Stimulated activated naive CD8-positive, alpha-beta T cell treated with anti-CD3 and anti-CD28 coated beads, Interleukin-15, Interleukin-2, amounts not matched to agents 100 ng/mL and 50 ng/mL, for 24 hours (primary cell): ENCODE data around the gene LIPC.

ENCODE experiments used
- H3K27ac Mint-ChIP-seq: one replicate; pipeline ENCODE4 v1.8.0; 2021; ENCODE audit warnings: mild to moderate bottlenecking, mixed read lengths
- H3K27me3 Mint-ChIP-seq: one replicate; pipeline ENCODE4 v1.8.0; 2021; ENCODE audit warnings: mixed read lengths
- H3K36me3 Mint-ChIP-seq: one replicate; pipeline ENCODE4 v1.8.0; 2021; ENCODE audit warnings: low read depth, mixed read lengths
- H3K4me1 Mint-ChIP-seq: one replicate; pipeline ENCODE4 v1.8.0; 2021; ENCODE audit warnings: low read depth, mixed read lengths
- H3K4me3 Mint-ChIP-seq: one replicate; pipeline ENCODE4 v1.8.0; 2021; ENCODE audit warnings: mild to moderate bottlenecking, mixed read lengths
- H3K9me3 Mint-ChIP-seq: one replicate; pipeline ENCODE4 v1.8.0; 2021; ENCODE audit warnings: mixed read lengths

The LIPC gene

DNA sequence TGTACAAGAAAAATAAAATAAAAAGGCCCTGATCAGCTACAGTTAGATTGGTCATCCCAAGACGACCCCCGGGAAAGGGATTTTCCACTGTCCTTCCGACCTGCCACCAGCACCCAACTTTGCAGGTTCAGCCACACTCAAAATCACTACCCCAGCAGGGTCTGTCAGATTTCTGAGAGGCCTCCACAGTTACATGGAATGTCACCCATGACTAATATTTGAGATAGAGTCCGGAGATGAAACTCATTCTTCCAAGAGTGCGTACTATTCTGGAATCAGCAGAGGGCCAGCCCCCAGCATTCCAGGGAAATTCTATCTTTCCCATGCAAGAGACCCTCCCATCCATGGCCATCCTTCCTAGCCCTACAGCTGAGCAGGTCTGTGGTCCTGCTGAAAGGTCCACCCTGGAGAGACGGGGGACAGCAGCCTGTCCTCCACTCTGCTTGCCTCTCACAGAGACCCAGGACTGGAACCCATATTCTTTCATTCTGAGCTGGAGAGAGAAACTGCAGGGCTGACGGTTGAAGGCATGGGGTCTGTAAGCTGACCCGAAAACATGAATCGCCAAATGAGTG, 5.8 kb downstream of the LIPC start:
- peaks cover 31% of the 10 kb centered on the region for H3K4me1 Mint-ChIP-seq
- H3K27me3 Mint-ChIP-seq: no peaks in the 10 kb centered on the region
- H3K4me3 Mint-ChIP-seq: no peak overlapping the region
- H3K27ac Mint-ChIP-seq: no peak overlapping the region
- H3K9me3 Mint-ChIP-seq: no peaks in the 10 kb centered on the region
- no peaks in the 10 kb centered on the region for H3K36me3 Mint-ChIP-seq

DNA sequence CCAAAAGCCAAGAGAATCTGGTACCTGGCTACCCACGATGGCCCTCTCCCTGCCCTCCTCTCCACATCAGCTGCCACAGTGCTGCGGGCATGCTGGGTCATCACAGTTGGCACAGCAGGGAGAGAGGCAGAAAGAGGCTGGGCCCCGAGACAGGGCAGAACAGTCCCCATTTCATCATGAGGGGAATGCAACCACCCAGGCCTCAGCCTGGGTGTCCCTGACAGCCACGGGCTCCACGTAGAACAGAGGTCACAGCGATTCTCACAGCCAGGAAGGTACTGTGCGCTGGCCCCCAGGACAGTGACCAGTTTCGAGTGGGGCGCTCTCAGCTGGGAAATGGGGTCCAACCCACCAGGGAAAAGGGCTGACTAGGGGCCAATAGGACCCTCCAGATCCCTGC, 6.3 kb downstream of the LIPC start:
- no peaks in the 10 kb centered on the region for H3K36me3 Mint-ChIP-seq
- H3K27ac Mint-ChIP-seq: no peak overlapping the region
- peaks cover 31% of the 10 kb centered on the region for H3K4me1 Mint-ChIP-seq

DNA sequence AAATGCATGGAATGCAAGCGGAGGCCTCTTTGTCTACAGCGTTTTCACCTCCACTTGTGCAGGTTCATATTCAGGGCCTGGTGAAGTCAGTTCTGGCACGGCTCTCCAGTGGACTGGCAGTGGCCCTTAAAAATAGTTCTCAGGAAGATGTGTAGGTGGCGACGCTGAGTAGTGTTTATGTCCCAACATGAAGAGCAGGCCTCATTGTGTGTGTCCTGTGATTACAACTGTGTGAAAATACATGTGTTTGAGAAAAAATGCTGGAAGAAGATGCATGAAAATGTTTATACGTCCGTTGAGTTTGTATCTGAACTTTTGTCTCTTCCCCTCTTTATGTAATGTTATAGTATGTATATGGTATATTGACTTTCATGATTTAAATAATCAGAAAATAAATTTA, 7.2 kb downstream of the LIPC start:
- peak overlapping the region; percentile 12 for H3K27ac Mint-ChIP-seq
- H3K4me1 Mint-ChIP-seq: peaks cover 31% of the 10 kb centered on the region
- H3K36me3 Mint-ChIP-seq: no peaks in the 10 kb centered on the region
- no peak overlapping the region for H3K4me3 Mint-ChIP-seq
- no peaks in the 10 kb centered on the region for H3K27me3 Mint-ChIP-seq
- H3K9me3 Mint-ChIP-seq: no peaks in the 10 kb centered on the region

More for the DNA sequence above, 6.3 kb downstream of the LIPC start:
- Mint-ChIP-seq H3K4me3 (no peak overlapping the region), H3K9me3 (no peaks in the 10 kb centered on the region), H3K27me3 (no peaks in the 10 kb centered on the region)

DNA sequence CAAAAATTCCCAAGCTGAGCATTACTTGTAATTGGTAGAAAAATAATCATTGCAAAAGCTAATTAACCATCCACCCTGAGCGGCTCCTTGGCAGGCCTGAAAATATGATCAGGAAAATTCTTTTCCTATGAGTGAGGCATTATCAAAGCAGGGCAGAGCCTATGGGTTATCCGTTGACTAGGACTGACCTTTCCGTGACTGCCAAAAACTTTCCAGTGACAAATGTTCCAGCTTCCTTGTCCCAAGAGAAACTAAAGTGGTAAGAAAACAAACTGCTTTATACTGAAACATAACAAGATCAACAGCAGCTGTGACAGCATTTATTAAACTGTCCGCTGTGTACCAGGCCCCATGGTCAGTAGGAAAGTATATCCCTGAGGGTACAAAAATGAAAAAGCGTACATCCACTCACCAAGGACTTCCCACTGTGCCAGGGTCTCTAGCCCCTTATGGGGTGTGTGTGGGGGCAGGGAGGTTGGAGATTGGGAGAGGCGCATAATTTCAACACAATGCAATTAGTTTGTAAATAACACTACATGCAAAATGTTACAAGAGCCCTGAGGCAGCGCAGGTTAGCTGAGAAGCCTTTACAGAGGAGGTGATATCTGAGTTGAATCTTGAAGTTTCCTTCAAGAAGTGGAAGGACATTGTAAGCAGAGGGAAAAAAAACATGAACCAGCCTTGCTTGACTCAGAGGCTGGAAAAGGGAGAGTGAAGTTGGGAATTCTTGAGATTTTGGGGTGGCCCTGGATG, 8.5 kb downstream of the LIPC start:
- Mint-ChIP-seq H3K27me3 (no peaks in the 10 kb centered on the region), H3K4me1 (peaks cover 31% of the 10 kb centered on the region), H3K36me3 (no peaks in the 10 kb centered on the region), H3K4me3 (no peak overlapping the region), H3K27ac (peak overlapping the region; percentile 67), H3K9me3 (no peaks in the 10 kb centered on the region)

DNA sequence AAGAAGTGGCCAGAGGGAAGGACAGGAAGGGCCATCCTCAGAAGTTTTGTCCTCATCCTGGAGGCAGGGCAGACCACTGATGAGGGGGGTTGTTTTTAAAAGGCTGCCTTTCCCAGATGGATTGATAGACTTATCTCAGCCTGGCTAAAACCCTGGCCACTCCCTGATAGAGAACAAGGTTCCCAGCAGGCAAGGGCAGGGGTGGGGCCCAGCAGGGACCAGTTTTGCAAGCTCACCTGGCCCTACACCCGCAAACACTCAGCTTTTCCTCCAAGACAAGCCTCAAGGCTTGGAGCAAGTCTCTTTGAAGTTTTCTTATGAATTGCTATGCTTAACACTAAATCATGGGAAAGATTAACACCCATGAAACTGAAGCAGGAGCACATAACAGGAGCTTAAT, 9.1 kb downstream of the LIPC start:
- peaks cover 31% of the 10 kb centered on the region for H3K4me1 Mint-ChIP-seq
- peak overlapping the region; percentile 67 for H3K27ac Mint-ChIP-seq
- no peak overlapping the region for H3K4me3 Mint-ChIP-seq

DNA sequence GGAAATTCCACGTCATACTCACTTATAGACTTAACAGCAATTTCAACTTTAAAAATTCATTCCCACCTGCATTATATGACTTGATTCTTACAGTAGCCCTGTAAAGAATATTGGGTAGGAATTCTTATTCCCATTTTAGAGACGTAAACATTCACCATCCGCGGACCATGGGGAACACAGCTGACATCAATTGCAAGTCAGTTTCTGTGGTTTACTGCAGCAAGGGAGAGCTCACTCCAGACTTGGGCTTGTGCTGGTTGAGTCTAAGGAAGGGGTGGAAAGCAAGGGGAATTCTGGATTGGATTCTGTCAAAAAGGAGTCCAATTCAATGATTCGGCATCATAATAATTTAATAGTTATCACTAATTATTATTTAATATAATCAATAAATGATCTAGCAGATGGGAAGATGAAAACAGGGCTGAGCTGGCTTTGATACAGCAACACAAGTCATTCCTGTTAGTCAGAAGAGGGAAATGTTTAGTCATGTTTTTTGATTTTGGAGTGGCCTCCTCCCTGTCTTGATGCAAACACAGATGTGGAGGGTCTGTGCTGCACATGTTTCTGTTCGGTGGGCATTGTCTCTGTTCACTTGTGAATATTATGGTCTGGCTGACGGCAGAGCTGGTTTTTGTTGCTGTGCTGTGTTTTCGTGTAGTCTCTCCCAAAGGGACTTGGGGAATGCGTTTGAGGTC, 9.7 kb downstream of the LIPC start:
- H3K27ac Mint-ChIP-seq: peak overlapping the region; percentile 89
- H3K4me3 Mint-ChIP-seq: no peak overlapping the region

More for the DNA sequence above, 9.1 kb downstream of the LIPC start:
- H3K36me3 Mint-ChIP-seq: no peaks in the 10 kb centered on the region
- no peaks in the 10 kb centered on the region for H3K27me3 Mint-ChIP-seq
- H3K9me3 Mint-ChIP-seq: no peaks in the 10 kb centered on the region

DNA sequence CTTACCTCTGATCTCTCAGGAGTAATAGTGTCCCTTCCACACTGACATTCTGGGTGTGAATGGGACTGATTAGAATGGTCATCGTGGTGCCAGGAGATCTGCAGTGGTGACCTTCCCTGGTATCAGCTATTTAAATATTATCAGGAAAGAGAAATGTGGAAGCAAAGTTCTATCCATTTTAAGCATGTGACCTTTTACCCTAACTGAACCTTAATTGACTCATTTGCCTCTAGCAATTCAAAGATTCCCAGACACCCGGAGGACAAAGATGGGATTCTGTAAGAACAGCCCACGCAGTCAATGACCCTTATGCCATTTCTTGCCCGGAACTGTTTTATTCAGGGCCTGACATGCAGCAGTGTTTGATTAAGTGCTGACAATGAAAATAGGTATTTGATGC, 10.3 kb downstream of the LIPC start:
- H3K27me3 Mint-ChIP-seq: no peaks in the 10 kb centered on the region
- H3K27ac Mint-ChIP-seq: peak overlapping the region; percentile 89
- H3K9me3 Mint-ChIP-seq: no peaks in the 10 kb centered on the region
- peaks cover 33% of the 10 kb centered on the region for H3K4me1 Mint-ChIP-seq
- no peak overlapping the region for H3K4me3 Mint-ChIP-seq
- H3K36me3 Mint-ChIP-seq: no peaks in the 10 kb centered on the region

More for the DNA sequence above, 9.7 kb downstream of the LIPC start:
- peaks cover 31% of the 10 kb centered on the region for H3K4me1 Mint-ChIP-seq
- no peaks in the 10 kb centered on the region for H3K27me3 Mint-ChIP-seq
- no peaks in the 10 kb centered on the region for H3K9me3 Mint-ChIP-seq
- no peaks in the 10 kb centered on the region for H3K36me3 Mint-ChIP-seq

DNA sequence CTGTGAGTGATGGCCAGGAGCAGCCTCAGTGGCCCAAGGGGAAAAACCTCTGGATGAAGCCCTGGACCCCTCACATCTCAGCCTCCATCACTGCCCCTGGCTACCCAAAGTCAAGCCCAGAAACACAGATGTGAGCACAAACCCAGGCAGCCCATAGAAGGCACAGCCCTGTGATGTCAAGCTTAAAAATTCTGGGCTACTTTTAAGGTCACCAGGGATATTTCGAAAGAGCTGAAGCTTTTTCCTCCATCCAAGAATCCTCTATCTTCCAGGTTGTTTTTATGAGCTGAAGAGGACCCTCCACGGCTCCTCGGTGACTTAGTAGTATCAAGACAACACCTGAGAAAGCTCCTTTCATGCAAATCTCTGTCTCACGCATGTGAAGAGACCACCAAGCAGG, 11.5 kb downstream of the LIPC start:
- Mint-ChIP-seq H3K9me3 (no peaks in the 10 kb centered on the region), H3K27me3 (no peaks in the 10 kb centered on the region), H3K4me3 (no peak overlapping the region), H3K36me3 (no peaks in the 10 kb centered on the region), H3K27ac (peak overlapping the region; percentile 24), H3K4me1 (peaks cover 45% of the 10 kb centered on the region)

DNA sequence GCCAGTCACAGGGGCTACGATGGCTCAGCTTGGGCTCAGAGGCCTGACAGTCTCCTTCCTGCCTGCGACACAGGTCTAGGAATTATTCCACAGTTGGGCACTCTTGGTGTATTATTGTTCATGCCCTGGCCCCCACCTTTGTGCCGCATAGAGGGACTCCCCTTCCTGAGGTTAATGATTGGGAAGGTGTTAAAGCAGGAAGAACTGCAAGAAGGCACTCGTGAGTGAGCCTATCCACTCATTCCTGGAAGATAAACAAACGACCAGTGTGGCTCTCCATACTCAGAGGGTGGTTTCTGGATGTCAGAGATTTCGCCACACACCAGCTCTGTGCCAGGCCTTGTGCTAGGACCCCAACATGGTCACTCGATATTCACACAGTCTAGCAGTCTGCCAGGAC, 12.3 kb downstream of the LIPC start:
- Mint-ChIP-seq H3K27me3 (no peaks in the 10 kb centered on the region), H3K27ac (peak overlapping the region; percentile 10), H3K4me3 (no peak overlapping the region), H3K9me3 (no peaks in the 10 kb centered on the region), H3K36me3 (no peaks in the 10 kb centered on the region), H3K4me1 (peaks cover 46% of the 10 kb centered on the region)

DNA sequence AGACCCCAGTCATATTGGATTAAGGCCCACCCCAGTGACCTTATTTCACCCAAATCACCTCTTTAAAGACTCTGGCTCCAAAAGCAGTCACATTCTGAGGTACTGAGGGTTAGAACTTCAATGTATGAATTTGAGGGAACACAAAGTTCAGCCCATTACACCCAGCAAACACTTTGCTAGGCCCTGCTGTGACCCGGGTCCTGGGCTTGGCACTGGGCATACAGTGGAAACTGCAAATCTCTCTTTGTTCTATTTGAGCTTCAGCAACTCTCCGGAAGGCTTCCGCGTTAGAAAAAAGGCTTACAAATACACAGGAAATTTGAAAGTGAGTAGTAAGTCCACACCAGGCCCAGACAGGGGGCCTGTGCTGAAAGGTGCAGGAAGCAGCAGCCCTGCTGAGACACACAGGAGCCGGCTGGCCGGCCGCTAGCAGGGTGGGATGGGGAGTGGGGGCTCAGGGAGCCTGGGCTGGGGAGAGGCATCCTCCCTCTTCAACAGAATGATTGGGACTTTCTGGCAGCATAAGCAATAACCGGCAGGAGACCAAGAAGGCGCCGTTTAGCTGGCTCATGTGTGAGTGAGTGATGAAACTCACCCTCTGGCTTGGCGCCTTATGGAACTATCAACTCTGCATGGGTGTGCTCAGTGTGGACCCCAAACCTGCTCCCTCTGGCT, 13.0 kb downstream of the LIPC start:
- no peak overlapping the region for H3K27ac Mint-ChIP-seq
- H3K4me1 Mint-ChIP-seq: peaks cover 43% of the 10 kb centered on the region
- no peaks in the 10 kb centered on the region for H3K27me3 Mint-ChIP-seq
- no peaks in the 10 kb centered on the region for H3K36me3 Mint-ChIP-seq
- no peaks in the 10 kb centered on the region for H3K9me3 Mint-ChIP-seq
- H3K4me3 Mint-ChIP-seq: no peak overlapping the region

DNA sequence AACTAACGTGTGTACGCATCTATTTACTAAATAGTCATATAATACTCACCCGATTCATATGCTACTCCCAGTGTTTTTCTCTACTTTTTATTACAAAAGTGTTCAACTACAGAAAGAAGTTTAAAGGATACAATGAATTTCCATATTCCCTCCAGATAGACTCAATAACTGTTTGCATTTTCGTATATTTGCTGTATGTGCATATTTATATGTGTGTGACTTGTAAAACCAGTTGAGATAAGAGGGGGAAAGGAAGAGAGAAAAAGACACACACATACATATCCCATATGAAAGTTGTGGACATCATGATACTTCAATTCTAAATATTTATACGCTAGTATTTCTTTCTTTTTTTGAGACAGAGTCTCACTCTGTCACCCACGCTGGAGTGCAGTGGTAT, 14.1 kb downstream of the LIPC start:
- no peaks in the 10 kb centered on the region for H3K9me3 Mint-ChIP-seq
- H3K27ac Mint-ChIP-seq: no peak overlapping the region
- H3K4me1 Mint-ChIP-seq: peaks cover 32% of the 10 kb centered on the region
- no peaks in the 10 kb centered on the region for H3K36me3 Mint-ChIP-seq
- no peaks in the 10 kb centered on the region for H3K27me3 Mint-ChIP-seq
- no peak overlapping the region for H3K4me3 Mint-ChIP-seq

DNA sequence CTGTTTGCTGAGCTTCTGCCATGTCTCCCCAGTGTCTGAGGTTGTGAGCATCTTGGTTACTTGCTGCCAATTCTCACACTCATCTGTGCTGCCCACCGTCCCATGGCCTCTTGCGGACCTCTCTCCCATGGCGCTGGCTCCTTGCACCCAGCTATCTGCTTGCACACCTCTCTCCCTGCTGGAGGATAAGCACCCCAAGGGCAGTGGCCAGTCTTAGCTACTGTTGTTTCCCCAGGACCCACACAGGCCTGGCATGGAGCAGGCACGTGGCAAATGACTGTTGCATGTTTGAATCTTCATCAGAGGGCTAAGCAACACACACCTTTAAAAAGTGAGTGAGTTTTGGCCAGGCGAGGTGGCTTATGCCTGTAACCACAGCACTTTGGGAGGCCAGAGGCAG, 14.7 kb downstream of the LIPC start:
- Mint-ChIP-seq H3K36me3 (no peaks in the 10 kb centered on the region), H3K27ac (no peak overlapping the region), H3K4me3 (no peak overlapping the region), H3K9me3 (no peaks in the 10 kb centered on the region), H3K27me3 (no peaks in the 10 kb centered on the region), H3K4me1 (peaks cover 26% of the 10 kb centered on the region)

DNA sequence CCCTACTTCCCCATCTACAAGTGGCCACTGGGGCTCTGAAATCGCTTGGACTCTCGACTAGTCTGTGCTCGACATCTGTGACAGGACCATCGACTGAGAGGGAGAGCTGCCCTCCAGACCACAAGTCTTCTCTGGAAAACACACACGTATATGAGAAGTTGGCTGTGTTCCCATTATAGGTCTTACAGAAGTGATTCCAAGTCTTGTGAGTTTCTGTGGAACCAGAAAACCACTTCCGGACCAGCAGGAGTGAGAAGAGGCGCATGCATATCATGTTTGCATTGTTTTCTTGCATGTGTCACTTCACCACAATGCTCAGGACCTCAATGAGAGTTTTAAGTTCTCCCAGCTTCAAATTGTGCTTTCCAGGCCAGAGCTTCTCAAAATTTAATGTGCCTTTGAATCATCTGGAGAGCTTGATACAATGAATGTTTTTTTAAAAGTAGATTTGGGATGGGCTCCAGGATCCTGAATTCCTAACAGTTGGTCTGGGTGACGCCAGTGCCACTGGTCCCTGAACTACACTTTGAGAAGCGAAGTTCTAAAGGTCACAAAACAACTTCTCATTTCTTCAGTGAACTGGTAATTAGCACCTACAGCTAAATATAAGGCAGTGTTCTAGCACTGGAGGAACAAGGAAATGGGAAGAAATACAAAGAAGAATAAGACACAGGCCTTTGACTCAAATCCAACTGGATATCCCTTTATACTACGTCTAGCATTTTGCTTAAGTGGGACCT, 15.7 kb downstream of the LIPC start:
- no peaks in the 10 kb centered on the region for H3K27me3 Mint-ChIP-seq
- H3K36me3 Mint-ChIP-seq: no peaks in the 10 kb centered on the region
- peaks cover 20% of the 10 kb centered on the region for H3K4me1 Mint-ChIP-seq
- H3K27ac Mint-ChIP-seq: peak overlapping the region; percentile 38
- H3K9me3 Mint-ChIP-seq: no peaks in the 10 kb centered on the region
- H3K4me3 Mint-ChIP-seq: no peak overlapping the region

DNA sequence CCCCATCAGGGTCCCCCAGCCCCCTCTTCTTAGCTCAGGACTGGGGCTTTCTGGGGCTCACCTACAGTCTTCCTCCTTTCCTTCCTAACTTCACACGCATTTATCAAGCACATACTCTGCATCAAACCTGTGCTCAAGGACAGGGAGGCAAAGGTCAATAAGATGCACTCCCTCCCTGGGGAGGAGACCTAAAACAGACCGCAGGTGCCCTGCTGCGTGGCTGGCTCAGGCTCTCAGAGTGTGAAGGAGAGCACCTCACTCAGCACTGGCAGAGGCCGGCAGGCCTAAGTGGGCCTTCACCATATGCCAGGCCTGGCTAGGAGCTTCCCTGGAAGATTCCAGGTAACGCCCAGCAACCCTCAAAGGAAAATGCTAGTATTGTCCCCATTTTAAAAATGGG, 16.5 kb downstream of the LIPC start:
- H3K4me1 Mint-ChIP-seq: peaks cover 26% of the 10 kb centered on the region
- H3K36me3 Mint-ChIP-seq: no peaks in the 10 kb centered on the region
- no peaks in the 10 kb centered on the region for H3K27me3 Mint-ChIP-seq
- H3K9me3 Mint-ChIP-seq: no peaks in the 10 kb centered on the region
- no peak overlapping the region for H3K4me3 Mint-ChIP-seq
- H3K27ac Mint-ChIP-seq: peak overlapping the region; percentile 69
